Prostate gland (tissue), 2 donors: ENCODE results near the gene ANO2. TPM values are rescaled to one million over a fixed set of nuclear protein-coding genes. Genes with fewer than 3 reads are reported as not detected.

Experiments
- DNase-seq: peaks from one replicate; pipeline ENCODE4 v3.0.0-alpha.2; 2019; ENCODE audit warnings: low spot score
- H3K27ac ChIP-seq, 2 donors: fragments of 200-600 bp; sonication (generic); 2 replicates each; pipeline ENCODE4 v1.5.1; 2017 to 2019
- H3K27me3 ChIP-seq: fragments of 200-600 bp; sonication (generic); replicated peaks from 2 replicates; pipeline ENCODE4 v1.5.1; 2019; ENCODE audit not compliant: insufficient read depth
- H3K36me3 ChIP-seq, 2 donors: fragments of 200-600 bp; sonication (generic); 1 replicate in 1 of 2; 2 replicates in 1 of 2; pipeline versions ENCODE4 v1.5.1 to v1.8.1; 2017 to 2019
- H3K4me1 ChIP-seq: fragments of 200-600 bp; sonication (generic); replicated peaks from 2 replicates; pipeline ENCODE4 v1.5.1; 2019
- H3K4me3 ChIP-seq, 2 donors: fragments of 200-600 bp; sonication (generic); 2 replicates each; pipeline ENCODE4 v1.5.1; 2017 to 2019
- H3K9me3 ChIP-seq: fragments of 200-600 bp; sonication (generic); 2 replicates; pipeline ENCODE4 v1.5.1; 2017
- CTCF ChIP-seq, 4 experiments: fragments of 200-600 bp in 2 of 4; fragments of 450-650 bp in 2 of 4; sonication (generic) in 2 of 4; IDR thresholded peaks; 1 replicate in 3 of 4; 2 replicates in 1 of 4; pipeline ENCODE4 v1.5.1; 2016 to 2019; ENCODE audit warnings: antibody characterized with exemption in 4 of 4, mild to moderate bottlenecking in 2 of 4, moderate library complexity in 2 of 4
- POLR2A ChIP-seq: fragments of 450-650 bp; IDR thresholded peaks from one replicate; pipeline ENCODE4 v1.6.1; 2016; ENCODE audit warnings: antibody characterized with exemption, mild to moderate bottlenecking
- POLR2AphosphoS5 ChIP-seq: sonication (generic); formaldehyde crosslinking; IDR thresholded peaks from one replicate; pipeline ENCODE4 v1.6.1; 2017; ENCODE audit warnings: antibody characterized with exemption
- WGBS: methylation state at CpG from one replicate; pipeline ENCODE4 v1.1.5; 2018; 5-methylcytosine and 5-hydroxymethylcytosine counted together
- intact Hi-C: fragments of 100-400 bp; cut with DNase I; formaldehyde crosslinking; loops from one replicate; pipeline ENCODE4 v1.14.2; 2022
- total RNA-seq, 2 donors: library from RNA; depleted of rRNA; stranded (reverse); fragments of >200 nt; gene quantifications; one replicate each; pipeline ENCODE4 v1.1.0, GENCODE V29; 2016

ANO2 gene
- total RNA-seq, 2 donors from 2014 or later: 0.64 to 7.0 TPM

- H3K4me1 ChIP-seq: no peaks in the 10 kb centered on the region
- no peak overlapping the region for H3K27ac ChIP-seq
- 56% methylated on average over 1 of the region's 1 CpG for WGBS
- intact Hi-C loops: no loop called here
- DNase-seq: no peak
- TF ChIP-seq POLR2A (no peak), CTCF (IDR thresholded peaks at IDR 0.05) (no peak), POLR2AphosphoS5 (no peak)
- H3K36me3 ChIP-seq: no peaks in the 10 kb centered on the region
- no peaks in the 10 kb centered on the region for H3K27me3 ChIP-seq
- no peaks in the 10 kb centered on the region for H3K9me3 ChIP-seq
- H3K4me3 ChIP-seq: no peak overlapping the region
These were observed 80.1 kb downstream of the ANO2 start for GRCh38 chr12:5864972-5865371.

- no peak overlapping the region for H3K4me3 ChIP-seq
- no peaks in the 10 kb centered on the region for H3K36me3 ChIP-seq
- intact Hi-C loops: no loop called here
- no peaks in the 10 kb centered on the region for H3K4me1 ChIP-seq
- WGBS: 92% methylated on average over 3 of the region's 3 CpGs
- no peaks in the 10 kb centered on the region for H3K27me3 ChIP-seq
- H3K27ac ChIP-seq: no peak overlapping the region
- DNase-seq: no peak
- no peaks in the 10 kb centered on the region for H3K9me3 ChIP-seq
- TF ChIP-seq POLR2AphosphoS5: no peak
These were observed 80.8 kb downstream of the ANO2 start for GRCh38 chr12:5864301-5864700.

DNA sequence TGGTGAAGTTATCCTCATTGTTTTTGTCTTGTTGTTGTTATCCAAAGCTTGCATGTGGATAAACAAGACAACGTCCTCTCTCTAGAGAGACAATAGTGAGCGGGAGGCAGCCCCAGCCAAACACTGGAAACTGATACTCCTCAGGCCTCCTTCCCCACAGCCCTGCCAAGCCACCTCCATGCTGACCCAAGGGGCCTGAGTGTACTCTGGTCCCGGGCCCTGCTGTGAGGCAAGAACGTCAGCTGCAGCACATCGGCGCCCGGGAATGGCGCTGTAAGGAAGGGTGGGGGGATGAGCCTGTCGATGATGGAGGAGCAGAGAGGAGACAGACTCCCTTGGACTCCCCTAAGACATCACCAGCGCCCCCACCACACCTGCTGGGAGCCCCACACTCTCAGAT lies 83.6 kb downstream of the ANO2 start:
- Histone ChIP-seq H3K36me3 (no peaks in the 10 kb centered on the region), H3K9me3 (no peaks in the 10 kb centered on the region), H3K4me1 (no peaks in the 10 kb centered on the region), H3K4me3 (no peak overlapping the region), H3K27me3 (no peaks in the 10 kb centered on the region), H3K27ac (no peak overlapping the region)
- no peak for DNase-seq
- intact Hi-C loops: no loop called here
- 83% methylated on average over 10 of the region's 10 CpGs for WGBS
- TF ChIP-seq POLR2A (no peak), POLR2AphosphoS5 (no peak), CTCF (IDR thresholded peaks at IDR 0.05) (no peak)

DNA sequence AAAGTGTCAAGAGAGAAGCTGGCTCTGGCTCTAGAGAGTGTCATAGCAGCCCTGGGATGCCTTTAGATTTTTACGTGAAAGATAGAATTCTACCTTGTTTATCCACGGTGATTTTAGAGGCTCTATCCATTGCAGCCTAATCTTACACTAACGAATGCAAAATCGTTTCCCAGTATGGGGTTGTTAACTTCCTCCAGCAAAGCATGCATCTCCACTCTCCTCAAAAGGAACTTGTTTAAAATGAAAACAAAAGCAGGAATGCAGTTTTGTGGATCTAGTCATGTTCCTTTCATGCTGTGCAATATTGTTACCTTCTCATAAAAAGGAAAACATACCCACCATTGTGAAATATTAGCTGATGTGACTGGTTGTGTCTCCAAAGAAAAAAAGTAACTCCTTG lies 88.4 kb downstream of the ANO2 start:
- Histone ChIP-seq H3K36me3 (no peaks in the 10 kb centered on the region), H3K9me3 (no peaks in the 10 kb centered on the region), H3K4me1 (no peaks in the 10 kb centered on the region), H3K27me3 (peaks cover 2% of the 10 kb centered on the region), H3K27ac (no peak overlapping the region), H3K4me3 (no peak overlapping the region)
- DNase-seq: no peak
- intact Hi-C loops: no loop called here
- TF ChIP-seq POLR2A: no peak
- TF ChIP-seq CTCF (IDR thresholded peaks at IDR 0.05): no peak
- TF ChIP-seq POLR2AphosphoS5: no peak
- 25% methylated on average over 4 of the region's 4 CpGs for WGBS

DNA sequence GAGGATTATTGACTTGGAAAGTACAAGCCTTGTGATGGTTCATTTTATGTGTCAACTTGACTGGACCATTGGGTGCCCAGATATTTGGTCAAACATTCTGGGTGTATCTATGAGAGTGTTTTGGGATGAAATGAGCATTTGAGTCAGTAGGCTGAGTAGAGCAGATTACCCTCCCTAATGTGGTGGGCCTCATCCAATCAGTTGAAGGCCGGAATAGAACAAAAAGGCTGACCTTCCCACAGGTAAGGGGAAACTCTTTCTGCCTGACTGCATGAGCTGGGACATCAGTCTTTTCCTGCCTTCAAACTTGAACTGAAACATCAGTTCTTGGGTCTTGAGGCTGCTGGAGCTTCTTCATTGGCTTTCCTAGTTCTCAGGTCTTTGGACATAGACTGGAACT lies 98.1 kb downstream of the ANO2 start:
- H3K9me3 ChIP-seq: no peaks in the 10 kb centered on the region
- TF ChIP-seq POLR2A (no peak), CTCF (IDR thresholded peaks at IDR 0.05) (no peak), POLR2AphosphoS5 (no peak)
- no peak for DNase-seq
- H3K4me1 ChIP-seq: no peaks in the 10 kb centered on the region
- intact Hi-C loops: no loop called here
- WGBS: 100% methylated on average over 1 of the region's 1 CpG
- H3K27me3 ChIP-seq: no peaks in the 10 kb centered on the region
- H3K27ac ChIP-seq: no peak overlapping the region
- no peak overlapping the region for H3K4me3 ChIP-seq
- H3K36me3 ChIP-seq: no peaks in the 10 kb centered on the region
